ENCODE data around the gene MED26. TPM values are rescaled to one million over a fixed set of nuclear protein-coding genes. Genes with fewer than 3 reads are reported as not detected.

The MED26 gene
- total and polyA plus RNA-seq, 2 of the 13 experiments (the other 11 are each of a cell fraction or from before 2014, with no cell fraction given) = 3.5 to 3.8 TPM

- TF ChIP-seq ZBTB40 (IDR thresholded peaks at IDR 0.05) = no peak
- TF ChIP-seq ZBTB40 (CRISPR knock-in tag; IDR thresholded peaks at IDR 0.05) = peak; percentile 94
- TF ChIP-seq ZNF335 (CRISPR knock-in tag; IDR thresholded peaks at IDR 0.05) = no peak
- no peak for TF ChIP-seq ZNF431 (CRISPR knock-in tag; IDR thresholded peaks at IDR 0.05; ENCODE audit: borderline replicate concordance, low read depth)
- no peak for TF ChIP-seq HNF4G (IDR thresholded peaks at IDR 0.05; ENCODE audit: borderline replicate concordance, low read depth, low read length)
- TF ChIP-seq HNF4G (CRISPR knock-in tag; IDR thresholded peaks at IDR 0.05; ENCODE audit: borderline replicate concordance, low read depth) = no peak
These were observed 13.7 kb upstream of the MED26 start (continued) for GRCh38 chr19:16641695-16642094.
